GM12892 (cell line): ENCODE results near the gene LYSMD1.

ENCODE experiments used
- POLR2A ChIP-seq: IDR thresholded peaks from 2 replicates; pipeline ENCODE4 v1.6.1; 2011; ENCODE audit warnings: low read depth, low read length, control low read depth
- POLR2AphosphoS5 ChIP-seq: IDR thresholded peaks from 2 replicates; pipeline ENCODE4 v1.6.1; 2011; ENCODE audit warnings: low read depth, low read length, control low read depth

- no peak for TF ChIP-seq POLR2AphosphoS5
- no peak for TF ChIP-seq POLR2A
Observed at GRCh38 chr1:151146412-151147131, 19.1 kb downstream of the LYSMD1 start, which contains the start of gene SEMA6C.
